HPDE6-E6E7 (cell line): ENCODE data around the gene ANXA8.
"Not testable (repeated sequence)": the region's sequence is repeated elsewhere in the genome, so short reads cannot be mapped to it uniquely, and the experiment has no call there.

ENCODE experiments used
- DNase-seq: peaks from one replicate; pipeline ENCODE4 v3.0.0; 2011; ENCODE audit warnings: missing footprints; ENCODE audit errors: extremely low spot score

Gene ANXA8, protein sequence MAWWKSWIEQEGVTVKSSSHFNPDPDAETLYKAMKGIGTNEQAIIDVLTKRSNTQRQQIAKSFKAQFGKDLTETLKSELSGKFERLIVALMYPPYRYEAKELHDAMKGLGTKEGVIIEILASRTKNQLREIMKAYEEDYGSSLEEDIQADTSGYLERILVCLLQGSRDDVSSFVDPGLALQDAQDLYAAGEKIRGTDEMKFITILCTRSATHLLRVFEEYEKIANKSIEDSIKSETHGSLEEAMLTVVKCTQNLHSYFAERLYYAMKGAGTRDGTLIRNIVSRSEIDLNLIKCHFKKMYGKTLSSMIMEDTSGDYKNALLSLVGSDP

GRCh38 chr10:47483923-47484322, at the start of gene ANXA8:
Gene ANXA8 (minus strand): TSS chr10:47484115. CDS start chr10:47483933, 182 bp downstream.
- DNase-seq = not testable (repeated sequence)

GRCh38 chr10:47523475-47523874, 39.6 kb upstream of the ANXA8 start, which contains the start of gene AGAP9:
Gene AGAP9 (minus strand): TSS chr10:47523638. CDS start chr10:47523526, 112 bp downstream.
- not testable (repeated sequence) for DNase-seq

DNA sequence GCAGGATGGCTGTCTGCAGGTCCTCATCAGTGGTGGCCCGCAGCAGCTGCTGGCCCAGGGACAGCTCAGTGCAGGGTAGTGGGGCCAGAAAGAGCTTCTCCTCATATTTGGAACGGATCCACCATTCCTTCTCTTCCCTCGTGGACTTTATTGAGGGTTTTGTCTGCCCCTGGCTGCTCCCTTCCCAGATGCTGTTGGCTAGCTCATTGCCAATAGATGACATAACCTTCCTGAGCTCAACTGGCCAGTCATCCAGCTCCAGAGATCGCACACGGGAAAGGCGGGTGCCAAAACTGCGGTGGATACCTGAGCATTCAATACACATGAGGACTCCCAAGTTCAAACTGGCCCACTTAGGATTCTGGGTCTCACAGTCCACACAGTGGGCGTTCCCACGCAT, 18.4 kb upstream of the ANXA8 start:
- not testable (repeated sequence) for DNase-seq

DNA sequence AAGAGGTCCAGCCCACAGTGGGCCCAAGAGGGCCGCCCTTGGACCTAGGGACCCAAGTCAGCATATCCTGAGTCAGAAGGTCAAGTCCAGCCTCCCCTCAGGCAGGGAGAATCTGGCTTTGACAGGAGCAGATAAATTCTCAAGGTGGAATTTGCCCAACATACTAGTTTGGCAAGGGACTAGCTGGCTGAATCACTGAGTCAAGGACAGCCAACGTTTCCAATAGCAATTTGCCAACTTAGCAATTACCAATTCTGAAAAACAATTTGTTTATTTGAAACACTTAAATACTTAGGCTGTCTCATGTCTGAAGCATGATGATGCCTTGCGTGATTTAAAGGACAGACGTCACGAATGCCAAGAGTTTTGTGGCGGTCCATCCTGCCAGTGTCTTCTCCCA, 10.3 kb upstream of the ANXA8 start:
- not testable (repeated sequence) for DNase-seq

- not testable (repeated sequence) for DNase-seq
Measured at GRCh38 chr10:47491600-47491999, 7.7 kb upstream of the ANXA8 start, which contains the start of gene FAM25G. Gene FAM25G (minus strand): TSS chr10:47491700. CDS start chr10:47491674, 26 bp downstream.

DNA sequence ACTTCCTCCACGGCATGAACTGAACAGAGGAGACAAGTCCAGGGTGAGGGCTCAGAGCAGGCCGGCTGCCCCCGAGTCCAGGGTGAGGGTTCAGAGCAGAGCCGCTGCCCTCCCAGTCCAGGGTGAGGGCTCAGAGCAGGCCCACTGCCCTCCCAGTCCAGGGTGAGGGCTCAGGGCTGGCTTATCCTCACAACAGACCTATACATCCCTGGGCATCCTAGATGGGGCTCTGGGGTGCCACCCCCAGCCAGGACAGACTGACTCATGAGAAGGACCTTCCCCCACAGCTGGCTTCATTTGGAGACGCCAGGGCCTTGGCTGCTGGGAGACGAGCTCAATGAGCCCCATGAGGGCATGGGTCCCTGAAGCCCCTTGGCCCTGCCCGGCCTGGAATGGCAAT, 5.7 kb upstream of the ANXA8 start:
- DNase-seq = not testable (repeated sequence)

- DNase-seq = not testable (repeated sequence)
Measured at GRCh38 chr10:47485943-47486342, 2.0 kb upstream of the ANXA8 start.

GRCh38 chr10:47484786-47485185, 871 bp upstream of the ANXA8 start:
- DNase-seq = not testable (repeated sequence)

GRCh38 chr10:47482367-47482766, 1.5 kb downstream of the ANXA8 start:
- DNase-seq = not testable (repeated sequence)

DNA sequence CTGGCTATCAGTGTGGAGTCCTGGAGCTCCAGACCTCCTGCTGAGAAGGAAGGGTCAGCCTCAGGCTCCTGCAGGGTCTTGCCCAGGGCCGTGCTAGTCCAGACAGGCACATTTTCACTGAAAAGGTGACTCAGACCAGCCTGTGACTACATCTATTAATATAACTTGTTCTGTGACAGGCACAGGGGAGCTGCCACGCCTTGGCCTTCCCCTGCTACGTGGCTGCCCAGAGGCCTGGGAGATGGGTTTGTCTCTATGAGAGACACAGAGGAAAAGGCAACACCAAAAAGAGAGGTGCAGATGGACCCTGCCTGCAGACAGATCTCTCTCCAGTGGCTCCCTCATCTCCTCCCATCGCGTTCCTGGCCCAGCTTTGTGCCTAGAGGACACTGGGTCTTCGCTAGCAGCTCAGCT, 2.1 kb downstream of the ANXA8 start:
- DNase-seq = not testable (repeated sequence)

- not testable (repeated sequence) for DNase-seq
Measured at GRCh38 chr10:47481182-47481766, 2.6 kb downstream of the ANXA8 start.

- not testable (repeated sequence) for DNase-seq
Measured at GRCh38 chr10:47480133-47480532, 3.8 kb downstream of the ANXA8 start.

DNA sequence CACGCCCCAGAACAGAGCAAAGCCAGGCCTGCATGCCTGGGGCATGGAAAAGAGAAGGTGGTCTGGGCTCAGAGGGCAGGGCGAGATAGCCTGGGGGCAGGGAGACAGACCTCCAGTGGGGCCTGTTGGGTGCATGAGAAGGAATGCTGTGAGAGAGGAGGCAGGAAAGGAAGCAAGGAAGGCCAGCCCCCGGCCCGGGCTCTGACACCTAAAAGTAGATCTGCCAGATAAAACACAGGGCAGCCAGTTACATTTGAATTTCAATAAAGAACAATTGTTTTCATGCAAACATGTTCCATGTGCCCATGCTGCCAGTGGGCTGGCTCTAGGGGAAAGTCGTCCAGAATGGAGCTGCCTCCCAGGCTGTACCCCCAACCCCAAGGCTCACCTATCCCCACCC, 5.8 kb downstream of the ANXA8 start:
- not testable (repeated sequence) for DNase-seq

- not testable (repeated sequence) for DNase-seq
Measured at GRCh38 chr10:47477078-47477477, 6.8 kb downstream of the ANXA8 start.

GRCh38 chr10:47475101-47475500, 8.8 kb downstream of the ANXA8 start:
- DNase-seq = not testable (repeated sequence)

- DNase-seq = not testable (repeated sequence)
Measured at GRCh38 chr10:47473516-47473915, 10.4 kb downstream of the ANXA8 start.

- not testable (repeated sequence) for DNase-seq
Measured at GRCh38 chr10:47472647-47473046, 11.3 kb downstream of the ANXA8 start.

GRCh38 chr10:47472072-47472471, 11.8 kb downstream of the ANXA8 start:
- not testable (repeated sequence) for DNase-seq

- DNase-seq = not testable (repeated sequence)
Measured at GRCh38 chr10:47468731-47469528, 15.0 kb downstream of the ANXA8 start.

DNA sequence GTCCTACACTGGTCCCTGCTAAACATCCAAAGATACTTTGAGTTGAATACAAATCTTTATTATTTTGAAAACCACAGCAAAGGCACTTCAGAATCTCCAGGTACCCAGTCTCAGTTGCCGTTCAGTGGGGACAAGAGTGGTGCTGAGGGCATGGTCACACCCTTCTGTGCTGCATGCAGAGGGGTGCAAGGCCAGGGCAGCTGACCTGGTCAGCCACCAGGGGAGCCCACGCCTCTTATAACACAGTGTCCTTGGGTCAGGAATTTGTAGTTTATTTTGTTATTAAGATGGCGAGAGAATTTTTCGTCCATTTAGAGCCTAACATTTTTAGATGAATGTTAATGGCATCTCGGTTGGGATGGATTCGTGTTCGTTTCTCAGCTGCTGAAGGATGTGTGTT, 16.0 kb downstream of the ANXA8 start:
- DNase-seq = not testable (repeated sequence)

- not testable (repeated sequence) for DNase-seq
Measured at GRCh38 chr10:47467458-47467857, 16.5 kb downstream of the ANXA8 start.
